Esophagus squamous epithelium (tissue), 4 donors: ENCODE measurements around the gene KRTAP22-2.

Experiments
- POLR2A ChIP-seq, 4 donors: fragments of 450-650 bp; IDR thresholded peaks; one replicate each; pipeline ENCODE4 v1.6.1; 2017; ENCODE audit warnings: antibody characterized with exemption in 4 of 4, mild to moderate bottlenecking in 4 of 4, moderate library complexity in 3 of 4
- TF ChIP-seq, protein P1 (sequence below), 6 experiments: fragments of 450-650 bp in 4 of 6; fragments of 200-600 bp in 2 of 6; sonication (generic) in 2 of 6; IDR thresholded peaks; one replicate each; pipeline ENCODE4 v1.5.1; 2016 to 2019; ENCODE audit warnings: antibody characterized with exemption in 6 of 6, mild to moderate bottlenecking in 4 of 6, moderate library complexity in 4 of 6

DNA sequence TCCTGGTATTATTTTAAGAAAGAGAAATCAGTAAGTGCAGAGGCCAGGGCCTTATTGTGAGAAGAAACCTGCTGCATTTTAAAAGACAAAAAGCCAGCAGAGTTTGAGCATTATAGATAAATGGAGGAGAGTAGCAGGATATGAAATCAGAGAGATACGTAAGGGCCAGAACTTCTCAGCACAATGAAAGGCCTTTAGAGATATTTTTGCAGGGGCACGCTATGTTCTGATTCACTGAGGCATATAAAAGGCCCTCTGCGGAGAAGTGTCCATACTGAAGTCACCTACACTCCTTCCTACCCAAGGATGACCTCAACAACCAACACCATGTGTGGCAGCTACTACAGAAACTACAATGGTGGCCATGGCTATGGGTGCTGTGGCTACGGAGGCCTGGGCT is 1.9 kb upstream of the KRTAP22-2 start, which contains the start of gene KRTAP6-3:
- TF ChIP-seq POLR2A (IDR thresholded peaks at IDR 0.05), result no peak
- TF ChIP-seq, protein P1, sequence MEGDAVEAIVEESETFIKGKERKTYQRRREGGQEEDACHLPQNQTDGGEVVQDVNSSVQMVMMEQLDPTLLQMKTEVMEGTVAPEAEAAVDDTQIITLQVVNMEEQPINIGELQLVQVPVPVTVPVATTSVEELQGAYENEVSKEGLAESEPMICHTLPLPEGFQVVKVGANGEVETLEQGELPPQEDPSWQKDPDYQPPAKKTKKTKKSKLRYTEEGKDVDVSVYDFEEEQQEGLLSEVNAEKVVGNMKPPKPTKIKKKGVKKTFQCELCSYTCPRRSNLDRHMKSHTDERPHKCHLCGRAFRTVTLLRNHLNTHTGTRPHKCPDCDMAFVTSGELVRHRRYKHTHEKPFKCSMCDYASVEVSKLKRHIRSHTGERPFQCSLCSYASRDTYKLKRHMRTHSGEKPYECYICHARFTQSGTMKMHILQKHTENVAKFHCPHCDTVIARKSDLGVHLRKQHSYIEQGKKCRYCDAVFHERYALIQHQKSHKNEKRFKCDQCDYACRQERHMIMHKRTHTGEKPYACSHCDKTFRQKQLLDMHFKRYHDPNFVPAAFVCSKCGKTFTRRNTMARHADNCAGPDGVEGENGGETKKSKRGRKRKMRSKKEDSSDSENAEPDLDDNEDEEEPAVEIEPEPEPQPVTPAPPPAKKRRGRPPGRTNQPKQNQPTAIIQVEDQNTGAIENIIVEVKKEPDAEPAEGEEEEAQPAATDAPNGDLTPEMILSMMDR (IDR thresholded peaks at IDR 0.05), result no peak
